GM23338 (cell line): ENCODE measurements around the gene HTR2A. TPM values are rescaled to one million over a fixed set of nuclear protein-coding genes. Genes with fewer than 3 reads are reported as not detected.

Experiments
- ATAC-seq: fragments of 200-7000 bp; cut with Tn5 transposase; 3 replicates; pipeline ENCODE4 v1.9.1; 2020
- DNase-seq: peaks from one replicate; pipeline ENCODE4 v3.0.0-alpha.2; 2015; ENCODE audit warnings: low spot score
- H2AFZ ChIP-seq: fragments of 200-600 bp; sonication (generic); 2 replicates; pipeline ENCODE4 v1.8.0; 2016; ENCODE audit warnings: antibody characterized with exemption, mild to moderate bottlenecking, moderate library complexity
- H3F3A ChIP-seq: fragments of 200-600 bp; sonication (generic); replicated peaks from 2 replicates; pipeline ENCODE4 v1.8.0; 2017; ENCODE audit warnings: antibody characterized with exemption, mixed run types, low read depth
- H3K27ac ChIP-seq: fragments of 200-600 bp; sonication (generic); 2 replicates; pipeline ENCODE4 v1.6.1; 2016; ENCODE audit warnings: low read depth
- H3K27me3 ChIP-seq: fragments of 200-600 bp; sonication (generic); 2 replicates; pipeline ENCODE4 v1.8.0; 2016; ENCODE audit warnings: mild to moderate bottlenecking, mixed run types, moderate library complexity; ENCODE audit not compliant: insufficient read depth
- H3K36me3 ChIP-seq: fragments of 200-600 bp; sonication (generic); 2 replicates; pipeline ENCODE4 v1.8.0; 2016; ENCODE audit warnings: mild to moderate bottlenecking; ENCODE audit not compliant: insufficient read depth
- H3K4me1 ChIP-seq: fragments of 200-600 bp; sonication (generic); 2 replicates; pipeline ENCODE4 v1.8.0; 2016; ENCODE audit warnings: mild to moderate bottlenecking, moderate library complexity; ENCODE audit not compliant: insufficient read depth
- H3K4me2 ChIP-seq: fragments of 200-600 bp; sonication (generic); 2 replicates; pipeline ENCODE4 v1.7.1; 2017; ENCODE audit warnings: mixed run types
- H3K4me3 ChIP-seq: fragments of 200-600 bp; sonication (generic); 2 replicates; pipeline ENCODE4 v1.6.1; 2016; ENCODE audit warnings: mixed run types
- H3K79me2 ChIP-seq: fragments of 200-600 bp; sonication (generic); replicated peaks from 2 replicates; pipeline ENCODE4 v1.8.0; 2017; ENCODE audit warnings: mild to moderate bottlenecking; ENCODE audit not compliant: insufficient read depth
- H3K9me2 ChIP-seq: fragments of 200-600 bp; sonication (generic); 2 replicates; pipeline ENCODE4 v1.8.0; 2017; ENCODE audit not compliant: insufficient read depth
- H4K20me1 ChIP-seq: fragments of 200-600 bp; sonication (generic); replicated peaks from 2 replicates; pipeline ENCODE4 v1.8.0; 2017; ENCODE audit warnings: mild to moderate bottlenecking; ENCODE audit not compliant: insufficient read depth
- H3K27ac Mint-ChIP-seq: 2 replicates; pipeline ENCODE4 v1.8.0; 2020; ENCODE audit warnings: inconsistent platforms, mild to moderate bottlenecking, moderate library complexity, mixed read lengths
- H3K27me3 Mint-ChIP-seq: 3 replicates; pipeline ENCODE4 v1.8.0; 2022; ENCODE audit warnings: low read depth, mild to moderate bottlenecking, moderate library complexity, mixed read lengths, inconsistent platforms; ENCODE audit not compliant: insufficient read depth, poor library complexity
- H3K36me3 Mint-ChIP-seq: 3 replicates; pipeline ENCODE4 v1.8.0; 2021; ENCODE audit warnings: low read depth, mild to moderate bottlenecking, inconsistent platforms, moderate library complexity, mixed read lengths
- H3K4me1 Mint-ChIP-seq: 3 replicates; pipeline ENCODE4 v1.8.0; 2020; ENCODE audit warnings: mild to moderate bottlenecking, inconsistent platforms, mixed read lengths
- H3K4me3 Mint-ChIP-seq: 3 replicates; pipeline ENCODE4 v1.8.0; 2021; ENCODE audit warnings: moderate library complexity, mild to moderate bottlenecking, inconsistent platforms, mixed read lengths
- H3K9me3 Mint-ChIP-seq: 3 replicates; pipeline ENCODE4 v1.8.0; 2020; ENCODE audit warnings: moderate library complexity, mild to moderate bottlenecking, inconsistent platforms, mixed read lengths
- CREB1 ChIP-seq: fragments of 250-450 bp; sonication (Bioruptor Pico); IDR thresholded peaks from 2 replicates; pipeline ENCODE4 v1.5.0; 2020; ENCODE audit warnings: low read depth, mild to moderate bottlenecking, moderate library complexity
- CTCF ChIP-seq, 2 experiments: fragments of 200-600 bp in 1 of 2; sonication (generic) in 1 of 2; conservative IDR thresholded peaks; 2 replicates each; pipeline versions ENCODE4 v1.5.1 to v1.6.1; 2016 to 2017; ENCODE audit warnings: antibody characterized with exemption in 2 of 2, low read depth in 2 of 2, mild to moderate bottlenecking in 2 of 2, moderate library complexity in 1 of 2
- EZH2phosphoT487 ChIP-seq: fragments of 200-600 bp; sonication (generic); IDR thresholded peaks from one replicate; pipeline ENCODE4 v1.8.1; 2018; ENCODE audit warnings: antibody characterized with exemption; ENCODE audit not compliant: unreplicated experiment
- POLR2AphosphoS5 ChIP-seq: IDR thresholded peaks from 2 replicates; pipeline ENCODE4 v1.6.1; 2016; ENCODE audit warnings: antibody characterized with exemption, low read depth
- ZNF462 ChIP-seq: fragments of 250-450 bp; sonication (Bioruptor Pico); IDR thresholded peaks from 2 replicates; pipeline ENCODE4 v1.5.0; 2020; ENCODE audit warnings: mild to moderate bottlenecking, moderate library complexity
- polyA plus RNA-seq: library from polyadenylated mRNA; unstranded; fragments of >200 nt; fragmentation: Nextera tagmentation; extraction: Ambion mirVana; gene quantifications from 2 replicates; pipeline ENCODE4 v1.2.1, GENCODE V29; 2016
- total RNA-seq: library from RNA; depleted of rRNA; stranded (reverse); fragments of >200 nt; shearing (Covaris generic); gene quantifications from 2 replicates; pipeline ENCODE4 v1.2.3, GENCODE V29; 2014

Gene HTR2A
- total and polyA plus RNA-seq, 2 experiments from 2014 or later: not detected

DNA sequence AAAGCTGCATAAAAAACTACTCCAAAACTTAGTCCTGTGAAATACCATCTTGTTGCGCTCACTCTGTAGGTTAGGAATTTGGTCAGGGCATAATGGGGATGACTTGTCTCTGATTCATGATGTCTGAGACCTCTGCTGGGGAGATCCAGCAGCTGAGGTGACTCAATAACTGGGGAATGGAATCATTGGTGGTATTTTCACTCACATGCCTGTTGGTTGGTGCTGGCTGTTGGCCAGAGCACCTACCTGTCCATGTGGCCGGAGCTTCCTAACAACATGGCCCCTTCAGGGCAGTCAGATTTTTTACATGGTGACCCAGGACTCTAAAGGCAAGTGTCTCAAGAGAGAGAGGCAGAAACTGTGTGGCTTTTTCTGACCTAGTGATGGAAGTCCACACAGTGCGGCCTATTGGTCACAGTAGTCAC is 92.5 kb downstream of the HTR2A start (continued):
- no peak for TF ChIP-seq ZNF462 (CRISPR knock-in tag)
- no peak for TF ChIP-seq POLR2AphosphoS5
- TF ChIP-seq EZH2phosphoT487: no peak
- no peak for TF ChIP-seq CTCF (conservative IDR thresholded peaks at IDR 0.05; ENCODE audit: low read depth in 2 of 2)

- DNase-seq: no peak
Observed at GRCh38 chr13:46803586-46803985, 93.3 kb downstream of the HTR2A start.

More at GRCh38 chr13:46803586-46803985, 93.3 kb downstream of the HTR2A start:
- H4K20me1 ChIP-seq: no peaks in the 10 kb centered on the region
- peaks cover 4% of the 10 kb centered on the region; the same call in 1 of the 2 replicates for H3K9me2 ChIP-seq
- Mint-ChIP-seq H3K4me3 (no peak overlapping the region), H3K27me3 (no peaks in the 10 kb centered on the region), H3K9me3 (no peaks in the 10 kb centered on the region), H3K36me3 (no peaks in the 10 kb centered on the region; the same call in 2 of the 3 replicates), H3K27ac (no peak overlapping the region), H3K4me1 (no peaks in the 10 kb centered on the region; the same call in 2 of the 3 replicates)
- H2AFZ ChIP-seq: no peak overlapping the region
- H3F3A ChIP-seq: no peaks in the 10 kb centered on the region
- no peak overlapping the region for H3K4me2 ChIP-seq
- no peaks in the 10 kb centered on the region for H3K4me1 ChIP-seq
- no peak for TF ChIP-seq POLR2AphosphoS5
- TF ChIP-seq CREB1 (CRISPR knock-in tag): no peak
- no peak for TF ChIP-seq EZH2phosphoT487
- H3K27ac ChIP-seq: no peak overlapping the region
- H3K36me3 ChIP-seq: no peaks in the 10 kb centered on the region
- H3K79me2 ChIP-seq: no peaks in the 10 kb centered on the region
- H3K4me3 ChIP-seq: no peak overlapping the region
- H3K27me3 ChIP-seq: no peaks in the 10 kb centered on the region
- ATAC-seq: no peak
